NCI-H187 treated with DMSO at 0.1 percent for 48 hours (cell line): ENCODE measurements around the gene CTIF.

Source experiments
- DNase-seq: peaks from one replicate; lab custom pipeline; 2025; lab: John Stamatoyannopoulos, UW

The CTIF gene

GRCh38 chr18:48667276-48668254 lies 128.7 kb downstream of the CTIF start:
- DNase-seq = no peak

- no peak for DNase-seq
These were observed 129.8 kb downstream of the CTIF start for GRCh38 chr18:48668466-48669179.

- no peak for DNase-seq
These were observed 130.4 kb downstream of the CTIF start for GRCh38 chr18:48669180-48669675.

GRCh38 chr18:48669991-48670750 lies 131.3 kb downstream of the CTIF start:
- DNase-seq = no peak

- no peak for DNase-seq
These were observed 132.1 kb downstream of the CTIF start for GRCh38 chr18:48670751-48671560.

- no peak for DNase-seq
These were observed 132.7 kb downstream of the CTIF start for GRCh38 chr18:48671561-48671945.

GRCh38 chr18:48672671-48673340 lies 134.0 kb downstream of the CTIF start:
- no peak for DNase-seq

- DNase-seq = no peak
These were observed 134.6 kb downstream of the CTIF start for GRCh38 chr18:48673456-48673852.

GRCh38 chr18:48673853-48674721 lies 135.3 kb downstream of the CTIF start:
- no peak for DNase-seq

GRCh38 chr18:48674758-48675351 lies 136.0 kb downstream of the CTIF start:
- no peak for DNase-seq

- DNase-seq = no peak
These were observed 136.5 kb downstream of the CTIF start for GRCh38 chr18:48675352-48675761.

- DNase-seq = no peak
These were observed 137.1 kb downstream of the CTIF start for GRCh38 chr18:48675912-48676311.

GRCh38 chr18:48676346-48676745 lies 137.5 kb downstream of the CTIF start:
- DNase-seq = no peak

GRCh38 chr18:48676756-48677368 lies 138.0 kb downstream of the CTIF start:
- DNase-seq = no peak

GRCh38 chr18:48678237-48679115 lies 139.6 kb downstream of the CTIF start:
- DNase-seq = no peak

GRCh38 chr18:48679236-48679635 lies 140.4 kb downstream of the CTIF start:
- DNase-seq = no peak

- no peak for DNase-seq
These were observed 141.8 kb downstream of the CTIF start for GRCh38 chr18:48680339-48681250.
